Measurements from ENCODE around the gene HHAT.

Gene HHAT

DNA sequence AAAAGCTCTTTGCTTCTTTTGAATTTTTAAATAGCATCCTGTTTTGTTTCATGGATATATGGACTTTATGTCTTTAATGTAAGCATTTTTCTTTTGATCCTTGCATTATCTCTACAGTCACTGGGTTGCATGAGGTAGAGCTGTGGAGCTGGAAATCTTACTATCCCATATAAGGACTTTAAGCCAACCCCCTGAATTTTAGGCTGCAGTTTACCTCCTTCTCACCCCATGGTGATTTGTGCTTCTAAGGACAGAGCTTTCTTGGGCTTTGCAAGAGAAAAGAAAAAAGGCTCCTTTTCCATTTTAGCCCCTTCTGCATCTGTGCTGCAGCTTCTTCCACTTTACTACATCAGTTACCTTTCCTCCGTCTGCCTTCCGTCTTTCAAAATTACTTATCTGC lies 373.8 kb downstream of the HHAT start:
- in situ Hi-C loops (cut with HindIII; ENCODE audit: low sequenced_read_pairs) = no loop called here

DNA sequence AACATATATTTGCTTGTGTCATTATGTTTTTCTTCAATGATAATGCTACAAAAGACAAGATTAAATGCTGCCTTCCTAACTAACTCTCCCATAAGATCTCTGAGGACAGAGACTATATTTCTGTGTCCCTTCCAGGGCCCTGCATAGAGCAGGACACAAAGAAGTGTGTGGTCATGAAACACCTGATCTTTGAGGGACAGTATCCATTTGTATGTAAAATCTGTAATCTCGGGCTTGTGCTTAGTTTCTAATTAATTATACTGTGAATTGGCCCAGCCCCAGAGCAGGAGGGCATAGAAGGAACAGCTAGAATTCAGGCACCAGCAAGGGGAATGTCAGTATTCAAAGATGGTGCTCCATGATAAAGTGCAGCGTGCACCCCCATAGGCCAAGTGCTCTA lies 374.9 kb downstream of the HHAT start:
- in situ Hi-C loops (cut with HindIII; ENCODE audit: low sequenced_read_pairs) = no loop called here

DNA sequence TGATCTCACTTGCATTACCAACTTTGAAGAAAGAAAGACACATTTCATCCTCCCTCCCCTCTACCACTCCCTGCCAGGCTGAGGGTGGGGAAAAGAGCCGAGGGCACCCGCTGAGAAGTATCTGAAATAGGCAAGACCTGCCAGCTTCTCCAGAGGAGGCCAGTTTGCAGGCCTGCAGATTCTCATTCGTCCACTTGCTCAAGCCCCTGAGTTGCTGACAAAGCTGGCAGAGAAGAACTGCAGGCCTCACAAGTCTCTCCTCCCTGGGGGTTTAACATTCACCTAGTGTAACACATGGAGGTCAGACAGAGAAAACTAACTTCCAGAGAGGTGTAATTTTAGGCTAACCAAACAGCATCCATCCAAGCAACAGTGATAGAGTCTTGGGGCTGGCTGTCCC lies 376.4 kb downstream of the HHAT start:
- in situ Hi-C loops (cut with HindIII; ENCODE audit: low sequenced_read_pairs) = no loop called here

DNA sequence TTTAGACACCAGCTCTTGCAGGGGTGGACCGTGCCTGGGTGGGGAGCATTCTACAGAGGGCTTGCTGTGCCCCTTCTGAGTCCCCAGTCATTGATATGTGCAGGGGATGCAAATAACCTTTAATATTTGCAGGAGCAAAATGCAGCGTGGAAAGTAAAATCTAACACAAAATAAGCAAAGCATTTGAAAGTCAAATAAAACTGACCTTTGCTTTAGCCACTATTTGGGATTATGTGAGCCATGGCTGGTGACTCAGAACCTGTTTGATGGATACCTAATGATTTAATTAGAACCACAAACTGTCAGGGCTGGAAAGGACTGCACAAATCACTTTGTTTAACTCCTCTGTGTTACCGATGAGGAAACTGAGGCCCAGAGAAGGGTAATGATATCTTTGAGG lies 377.5 kb downstream of the HHAT start:
- in situ Hi-C loops (cut with HindIII; ENCODE audit: low sequenced_read_pairs) = no loop called here

DNA sequence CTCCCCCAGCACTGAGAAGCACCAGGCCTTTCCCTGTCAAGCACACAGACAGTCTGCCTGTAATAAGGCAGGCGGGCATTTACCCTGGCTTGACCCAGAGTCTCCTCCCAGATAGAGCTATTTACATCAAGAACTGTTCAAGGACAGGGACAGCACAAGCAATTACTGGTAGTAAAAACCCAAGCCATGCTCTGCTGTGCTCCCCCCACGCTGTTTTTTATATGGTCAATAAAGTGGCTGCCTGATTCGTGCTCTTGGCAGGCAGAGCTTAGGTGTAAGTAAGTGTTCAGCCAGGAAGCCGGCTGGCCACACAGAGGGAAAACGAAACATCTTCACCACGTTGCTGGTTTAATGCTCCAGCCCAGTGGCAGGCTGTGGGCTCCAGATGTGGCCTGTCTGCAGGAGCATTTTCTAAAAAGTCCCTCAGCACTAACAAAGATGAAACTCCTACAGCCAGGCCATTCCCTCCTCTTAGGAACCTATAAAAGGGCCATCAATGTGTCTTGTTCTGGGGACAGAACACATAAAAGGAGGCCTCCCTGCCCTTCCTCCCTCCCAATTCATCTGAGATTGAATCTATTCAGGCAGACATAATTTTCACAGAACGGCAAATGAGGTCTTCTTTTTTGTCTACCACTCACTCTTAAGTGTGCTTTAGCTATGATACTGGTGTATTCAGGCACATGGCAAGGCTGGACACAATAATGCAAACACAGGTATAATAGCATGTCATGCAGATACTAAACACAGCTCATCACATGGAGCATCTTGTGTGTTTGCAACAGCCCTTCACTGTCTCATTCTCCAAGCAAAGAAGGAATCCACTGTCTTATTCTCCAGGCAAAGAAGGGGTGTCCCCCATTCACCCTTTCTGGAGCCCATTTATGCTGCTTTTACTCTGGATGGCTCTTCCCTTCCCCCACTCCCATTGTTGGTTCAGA lies 378.9 kb downstream of the HHAT start:
- in situ Hi-C loops (cut with HindIII; ENCODE audit: low sequenced_read_pairs) = no loop called here

DNA sequence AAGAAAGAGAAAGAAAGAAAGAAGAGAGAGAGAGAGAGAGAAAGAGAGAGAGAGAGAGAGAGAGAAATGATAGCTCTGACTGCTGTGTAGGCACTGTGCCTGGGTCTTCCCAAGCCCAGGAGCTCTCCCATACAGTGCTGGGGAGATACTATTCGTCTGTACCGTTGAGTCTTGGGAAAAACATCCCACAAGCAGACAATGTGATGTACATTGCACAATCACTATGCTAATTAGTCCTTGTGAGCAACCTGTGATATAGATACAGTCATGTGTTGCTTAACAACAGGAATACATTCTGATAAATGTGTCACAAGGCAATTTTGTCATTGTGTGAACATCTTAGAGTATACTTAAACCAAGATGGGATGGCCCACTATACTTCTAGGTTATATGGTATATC lies 381.0 kb downstream of the HHAT start:
- in situ Hi-C loops (cut with HindIII; ENCODE audit: low sequenced_read_pairs) = no loop called here

DNA sequence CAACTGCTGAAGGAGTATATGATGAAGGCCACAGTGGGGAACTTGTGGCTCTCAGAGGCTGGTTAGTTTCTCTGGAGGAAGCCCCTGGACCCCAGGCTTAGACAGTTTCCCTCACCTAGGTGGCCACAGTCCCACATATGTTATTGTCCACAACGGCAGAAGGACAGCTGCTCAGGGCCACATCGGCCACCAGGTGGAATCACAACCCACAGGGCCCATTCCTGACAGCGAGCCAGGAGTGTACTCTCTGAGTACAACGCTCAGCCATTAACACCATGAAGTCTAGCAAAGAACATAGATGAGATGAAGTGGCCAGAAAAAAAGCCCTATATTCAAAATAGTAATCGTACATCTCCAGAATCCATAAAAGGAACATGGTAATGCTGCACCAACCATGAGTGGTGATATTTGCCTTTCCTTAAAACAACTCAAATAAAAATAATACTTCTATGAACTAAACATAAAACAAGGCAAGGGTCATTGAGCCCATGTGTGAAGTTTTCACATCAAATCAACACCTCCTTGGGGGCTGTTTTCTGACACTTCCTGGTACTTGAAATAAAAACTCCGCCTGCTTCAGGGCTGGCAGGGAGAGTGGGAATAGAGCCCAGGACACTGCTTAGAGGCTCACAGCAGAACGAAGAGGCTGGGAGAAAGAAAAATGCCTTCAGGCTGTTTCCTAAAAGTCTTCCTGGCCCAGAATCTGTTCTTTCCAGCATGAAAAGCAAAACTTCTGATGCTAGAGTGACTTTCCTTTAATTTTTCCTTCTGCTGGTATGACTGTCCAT lies 383.3 kb downstream of the HHAT start:
- in situ Hi-C loops (cut with HindIII; ENCODE audit: low sequenced_read_pairs) = no loop called here

DNA sequence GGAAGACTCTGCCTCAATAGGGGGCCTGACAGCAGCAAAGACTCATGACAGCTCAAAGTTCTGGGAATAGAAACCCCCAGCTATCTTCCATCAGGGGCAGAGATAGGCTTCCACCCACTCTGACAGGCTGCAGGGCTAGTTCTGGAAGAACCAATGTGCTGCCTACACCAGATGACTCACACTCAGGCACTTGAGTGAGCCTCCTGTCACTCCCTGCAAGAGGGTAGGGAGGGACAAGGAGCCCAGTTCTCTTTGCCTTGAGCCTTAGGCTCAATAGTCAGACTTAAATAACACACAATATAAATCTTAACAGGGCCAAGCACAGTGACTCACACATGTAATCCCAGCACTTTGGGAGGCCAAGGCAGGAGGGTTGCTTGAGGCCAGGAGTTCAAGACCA lies 386.4 kb downstream of the HHAT start:
- in situ Hi-C loops (cut with HindIII; ENCODE audit: low sequenced_read_pairs) = no loop called here

DNA sequence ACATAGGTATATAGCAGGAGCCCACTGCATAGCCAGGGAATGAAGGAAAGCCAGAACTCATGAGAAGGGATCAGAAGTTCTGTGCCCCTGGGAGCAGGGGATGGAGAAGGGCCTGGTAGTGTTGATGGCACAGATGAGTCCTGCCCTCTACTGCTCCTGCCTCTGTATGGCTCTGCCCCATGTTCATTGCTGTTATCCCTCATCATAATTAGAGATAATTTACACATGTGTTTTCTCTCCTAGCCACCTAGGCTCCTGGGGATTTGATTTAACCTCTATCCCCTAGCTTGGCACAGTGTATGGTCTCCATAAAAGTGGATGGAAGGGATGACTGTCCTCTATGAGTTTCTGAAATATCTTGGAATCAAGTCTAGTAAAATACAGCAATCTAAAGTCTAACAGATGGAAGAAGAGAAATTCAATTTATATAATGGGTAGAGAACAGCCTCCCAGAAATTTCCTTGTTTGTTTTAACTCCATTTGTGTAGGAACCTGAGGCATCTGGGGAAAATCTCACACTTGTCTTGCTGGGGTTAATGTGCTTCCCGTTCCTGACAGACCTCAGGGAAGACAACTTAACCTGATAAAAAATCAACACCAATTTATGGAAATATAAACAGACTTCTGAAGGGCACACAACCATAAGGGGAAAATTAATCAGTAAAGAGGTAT lies 393.8 kb downstream of the HHAT start:
- in situ Hi-C loops (cut with HindIII; ENCODE audit: low sequenced_read_pairs) = no loop called here

DNA sequence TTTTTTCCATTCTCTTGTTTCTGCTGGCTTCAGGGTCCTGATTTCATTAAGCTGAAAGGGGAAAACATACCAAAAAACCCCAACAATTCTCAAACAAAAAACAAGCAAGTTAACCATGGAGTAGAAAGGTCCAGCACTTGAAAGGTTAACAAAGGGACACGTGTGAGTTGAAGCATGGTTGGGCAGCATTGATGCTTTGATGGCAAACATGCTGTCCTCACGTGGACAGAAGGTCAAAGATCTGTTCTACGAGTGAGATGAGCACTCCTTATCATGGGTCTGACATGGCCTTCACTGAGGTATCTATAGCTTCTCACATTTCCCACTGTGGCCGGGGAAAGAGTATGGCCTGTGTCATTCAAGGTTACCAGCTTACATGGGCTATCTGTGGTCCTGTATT lies 394.9 kb downstream of the HHAT start:
- in situ Hi-C loops (cut with HindIII; ENCODE audit: low sequenced_read_pairs) = no loop called here

DNA sequence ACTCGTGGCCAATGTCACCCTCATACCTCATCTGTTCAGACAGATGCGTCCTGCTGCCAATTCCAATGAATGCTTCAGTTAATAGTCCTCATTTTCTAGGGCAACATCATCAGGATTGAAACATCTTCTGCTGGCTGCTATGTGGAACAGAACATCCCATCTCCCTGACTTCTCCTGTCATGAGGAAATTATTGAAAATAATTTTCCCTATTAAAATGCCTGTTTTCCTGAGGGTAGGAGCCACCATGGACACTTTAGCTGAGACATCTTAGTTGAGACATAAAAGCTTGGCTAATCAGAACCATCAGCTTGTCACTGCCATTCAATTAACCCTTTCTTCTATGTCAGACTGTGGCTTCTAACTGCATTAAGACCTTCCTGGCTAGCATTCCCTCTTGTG lies 396.1 kb downstream of the HHAT start:
- in situ Hi-C loops (cut with HindIII; ENCODE audit: low sequenced_read_pairs) = loop anchor here (5.0 kb wide), 1 partner anchor 108 kb away; no protein-coding TSS in a partner anchor

Data from endothelial cell of hepatic sinusoid (primary cell).